Pons (tissue), 1 donor: ENCODE results near the gene IPP.
"Not testable (repeated sequence)": the region's sequence is repeated elsewhere in the genome, so short reads cannot be mapped to it uniquely, and the experiment has no call there.

Experiments used
- DNase-seq: peaks from one replicate; pipeline ENCODE4 v3.0.0-alpha.2; 2016; ENCODE audit warnings: low spot score

Gene IPP

GRCh38 chr1:45684402-45684801, 66.1 kb downstream of the IPP start:
- no peak for DNase-seq

- no peak for DNase-seq
Observed at GRCh38 chr1:45682942-45683341, 67.5 kb downstream of the IPP start.

- DNase-seq: peak; percentile 34
Observed at GRCh38 chr1:45679123-45679522, 71.3 kb downstream of the IPP start.

- no peak for DNase-seq
Observed at GRCh38 chr1:45678489-45678888, 72.0 kb downstream of the IPP start.

GRCh38 chr1:45677751-45678245, 72.7 kb downstream of the IPP start:
- no peak for DNase-seq

- not testable (repeated sequence) for DNase-seq
Observed at GRCh38 chr1:45676553-45676952, 73.9 kb downstream of the IPP start.

- DNase-seq: no peak
Observed at GRCh38 chr1:45674478-45674877, 76.0 kb downstream of the IPP start.

- no peak for DNase-seq
Observed at GRCh38 chr1:45673956-45674355, 76.5 kb downstream of the IPP start.

- DNase-seq: no peak
Observed at GRCh38 chr1:45669859-45670655, 80.4 kb downstream of the IPP start.

- no peak for DNase-seq
Observed at GRCh38 chr1:45669379-45669778, 81.1 kb downstream of the IPP start.

GRCh38 chr1:45668526-45668925, 81.9 kb downstream of the IPP start:
- no peak for DNase-seq

GRCh38 chr1:45667321-45668111, 82.9 kb downstream of the IPP start:
- no peak for DNase-seq

- no peak for DNase-seq
Observed at GRCh38 chr1:45666836-45667235, 83.6 kb downstream of the IPP start.

GRCh38 chr1:45660336-45660735, 90.1 kb downstream of the IPP start:
- no peak for DNase-seq

- no peak for DNase-seq
Observed at GRCh38 chr1:45659222-45659621, 91.2 kb downstream of the IPP start.

- no peak for DNase-seq
Observed at GRCh38 chr1:45658171-45658570, 92.3 kb downstream of the IPP start.

- DNase-seq: no peak
Observed at GRCh38 chr1:45656573-45657226, 93.8 kb downstream of the IPP start.

- no peak for DNase-seq
Observed at GRCh38 chr1:45654540-45655280, 95.7 kb downstream of the IPP start.
